Measurements from ENCODE around the gene CTNNBIP1. TPM values are rescaled to one million over a fixed set of nuclear protein-coding genes. Genes with fewer than 3 reads are reported as not detected.

CTNNBIP1 gene
- total RNA-seq, 1 donor from 2014 or later: 6.7 TPM

GRCh38 chr1:9900142-9901043 lies 9.7 kb downstream of the CTNNBIP1 start:
- no peaks in the 10 kb centered on the region for H3K36me3 Mint-ChIP-seq (ENCODE audit: low read depth)
- TF ChIP-seq, protein P1, sequence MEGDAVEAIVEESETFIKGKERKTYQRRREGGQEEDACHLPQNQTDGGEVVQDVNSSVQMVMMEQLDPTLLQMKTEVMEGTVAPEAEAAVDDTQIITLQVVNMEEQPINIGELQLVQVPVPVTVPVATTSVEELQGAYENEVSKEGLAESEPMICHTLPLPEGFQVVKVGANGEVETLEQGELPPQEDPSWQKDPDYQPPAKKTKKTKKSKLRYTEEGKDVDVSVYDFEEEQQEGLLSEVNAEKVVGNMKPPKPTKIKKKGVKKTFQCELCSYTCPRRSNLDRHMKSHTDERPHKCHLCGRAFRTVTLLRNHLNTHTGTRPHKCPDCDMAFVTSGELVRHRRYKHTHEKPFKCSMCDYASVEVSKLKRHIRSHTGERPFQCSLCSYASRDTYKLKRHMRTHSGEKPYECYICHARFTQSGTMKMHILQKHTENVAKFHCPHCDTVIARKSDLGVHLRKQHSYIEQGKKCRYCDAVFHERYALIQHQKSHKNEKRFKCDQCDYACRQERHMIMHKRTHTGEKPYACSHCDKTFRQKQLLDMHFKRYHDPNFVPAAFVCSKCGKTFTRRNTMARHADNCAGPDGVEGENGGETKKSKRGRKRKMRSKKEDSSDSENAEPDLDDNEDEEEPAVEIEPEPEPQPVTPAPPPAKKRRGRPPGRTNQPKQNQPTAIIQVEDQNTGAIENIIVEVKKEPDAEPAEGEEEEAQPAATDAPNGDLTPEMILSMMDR (IDR thresholded peaks at IDR 0.05): no peak
- ChIA-PET CTCF (interaction anchor here (0.7 kb wide), 1 partner anchor 307 kb away, joined by 3 read pairs; no protein-coding TSS in a partner anchor), POLR2A (interaction anchor here (0.7 kb wide), 1 partner anchor 50 kb away, joined by 4 read pairs; no protein-coding TSS in a partner anchor)
- intact Hi-C loops (cut with micrococcal nuclease): no loop called here
- ATAC-seq (ENCODE audit: low read depth) (peak; percentile 96), DNase-seq (peak; percentile 31)
- H3K4me1 Mint-ChIP-seq: peaks cover 16% of the 10 kb centered on the region
- peak overlapping the region; percentile 82 for H3K27ac Mint-ChIP-seq
- H3K27me3 Mint-ChIP-seq: no peaks in the 10 kb centered on the region
- H3K9me3 Mint-ChIP-seq: no peaks in the 10 kb centered on the region
- peak overlapping the region; percentile 77 for H3K4me3 Mint-ChIP-seq

DNA sequence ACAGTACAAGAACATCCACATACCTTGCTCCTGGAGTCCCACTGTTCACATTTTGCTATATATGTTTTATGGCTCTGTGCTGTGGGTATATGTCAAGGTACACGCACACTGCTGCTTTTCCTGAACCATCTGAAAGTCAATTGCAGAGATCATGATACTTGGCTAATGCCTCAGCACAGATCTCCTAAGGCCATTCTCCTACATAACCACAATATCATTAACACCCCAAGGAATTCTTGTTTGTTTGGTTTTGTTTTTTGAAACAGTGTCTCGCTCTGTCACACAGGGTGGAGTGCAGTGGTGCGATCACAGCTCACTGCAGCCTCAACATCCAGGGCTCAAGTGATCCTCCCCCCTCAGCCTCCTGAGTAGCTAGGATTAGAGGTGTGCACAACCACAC lies 16.0 kb downstream of the CTNNBIP1 start:
- CTCF ChIA-PET: interaction anchor here (1.2 kb wide), 1 partner anchor 26 kb away, joined by 3 read pairs; no protein-coding TSS in a partner anchor
- Mint-ChIP-seq H3K4me3 (no peak overlapping the region), H3K4me1 (peaks cover 32% of the 10 kb centered on the region), H3K27ac (no peak overlapping the region), H3K36me3 (ENCODE audit: low read depth) (no peaks in the 10 kb centered on the region), H3K27me3 (no peaks in the 10 kb centered on the region), H3K9me3 (no peaks in the 10 kb centered on the region)
- TF ChIP-seq, protein P1 (IDR thresholded peaks at IDR 0.05): no peak
- intact Hi-C loops (cut with micrococcal nuclease): no loop called here
- ATAC-seq (ENCODE audit: low read depth) (no peak), DNase-seq (no peak)
- POLR2A ChIA-PET: no interaction called here

DNA sequence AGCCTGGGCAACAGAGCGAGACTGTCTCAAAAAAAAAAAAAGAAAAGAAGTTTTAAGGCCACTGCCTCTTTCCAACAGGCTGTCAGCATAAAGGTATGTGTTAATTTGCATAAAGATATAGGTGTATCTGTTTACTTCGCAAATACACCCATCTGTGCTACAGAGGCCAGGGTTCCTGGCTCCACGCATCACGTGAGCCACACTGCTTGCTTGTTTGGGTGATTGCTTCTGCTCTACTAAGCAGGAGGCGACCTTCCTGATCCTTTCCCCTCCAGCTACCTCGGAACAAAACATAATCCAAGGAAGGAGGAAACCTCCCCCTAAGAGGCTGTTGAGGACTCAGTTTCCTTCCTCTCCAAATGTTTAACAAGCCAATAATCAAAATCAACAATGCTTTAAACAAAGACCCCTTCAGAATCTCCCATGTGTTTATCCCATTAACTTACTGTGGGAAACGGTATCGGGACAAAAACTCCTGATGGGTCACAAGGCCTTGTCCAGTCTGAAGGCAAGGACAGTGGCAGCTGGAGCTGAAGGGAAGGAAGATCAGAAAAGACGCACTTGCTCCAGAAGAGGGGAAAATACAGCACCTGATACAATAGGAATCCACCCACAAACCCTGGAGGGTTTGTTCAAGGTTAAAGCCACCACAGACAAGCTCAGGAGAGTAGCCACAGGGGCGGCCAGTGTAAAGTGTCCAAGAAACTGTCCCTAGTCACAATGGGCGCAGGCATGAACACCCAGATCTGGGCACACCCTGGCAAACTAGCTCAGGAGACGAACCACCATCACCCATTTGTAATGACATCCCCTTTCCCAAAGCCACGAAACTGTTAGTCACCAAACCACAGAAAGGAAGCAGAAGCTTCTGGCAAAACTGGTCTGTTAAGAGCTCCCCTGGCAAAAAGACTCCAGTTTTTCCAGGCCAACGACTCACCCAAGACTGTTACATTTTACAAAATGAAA lies 17.2 kb downstream of the CTNNBIP1 start:
- Mint-ChIP-seq H3K27ac (peak overlapping the region; percentile 6), H3K27me3 (no peaks in the 10 kb centered on the region), H3K36me3 (ENCODE audit: low read depth) (no peaks in the 10 kb centered on the region), H3K4me3 (no peak overlapping the region), H3K4me1 (peaks cover 33% of the 10 kb centered on the region), H3K9me3 (no peaks in the 10 kb centered on the region)
- intact Hi-C loops (cut with micrococcal nuclease): no loop called here
- ATAC-seq (ENCODE audit: low read depth) (no peak), DNase-seq (no peak)
- TF ChIP-seq, protein P1 (IDR thresholded peaks at IDR 0.05): no peak
- CTCF ChIA-PET: interaction anchor here (1.1 kb wide), 1 partner anchor 15 kb away, joined by 3 read pairs; no protein-coding TSS in a partner anchor
- POLR2A ChIA-PET: interaction anchor here (0.7 to 1.0 kb wide), 2 partner anchors 18 to 177 kb away, joined by 3 read pairs; no protein-coding TSS in a partner anchor

- H3K4me1 Mint-ChIP-seq: peaks cover 33% of the 10 kb centered on the region
- H3K36me3 Mint-ChIP-seq (ENCODE audit: low read depth): no peaks in the 10 kb centered on the region
- H3K27ac Mint-ChIP-seq: no peak overlapping the region
- ChIA-PET POLR2A (no interaction called here), CTCF (interaction anchor here (1.3 kb wide), 1 partner anchor 400 kb away, joined by 3 read pairs; no protein-coding TSS in a partner anchor)
- TF ChIP-seq, protein P1 (IDR thresholded peaks at IDR 0.05): no peak
- ATAC-seq (ENCODE audit: low read depth) (no peak), DNase-seq (no peak)
- H3K9me3 Mint-ChIP-seq: no peaks in the 10 kb centered on the region
- intact Hi-C loops (cut with micrococcal nuclease): no loop called here
- no peaks in the 10 kb centered on the region for H3K27me3 Mint-ChIP-seq
- H3K4me3 Mint-ChIP-seq: no peak overlapping the region
Measured at GRCh38 chr1:9891207-9891606, 18.9 kb downstream of the CTNNBIP1 start.

Measured in activated B cell treated with CpG ODN at 0.5 μM for 24 hours (primary cell).